ENCODE measurements around the gene KIF1A.

Gene KIF1A

DNA sequence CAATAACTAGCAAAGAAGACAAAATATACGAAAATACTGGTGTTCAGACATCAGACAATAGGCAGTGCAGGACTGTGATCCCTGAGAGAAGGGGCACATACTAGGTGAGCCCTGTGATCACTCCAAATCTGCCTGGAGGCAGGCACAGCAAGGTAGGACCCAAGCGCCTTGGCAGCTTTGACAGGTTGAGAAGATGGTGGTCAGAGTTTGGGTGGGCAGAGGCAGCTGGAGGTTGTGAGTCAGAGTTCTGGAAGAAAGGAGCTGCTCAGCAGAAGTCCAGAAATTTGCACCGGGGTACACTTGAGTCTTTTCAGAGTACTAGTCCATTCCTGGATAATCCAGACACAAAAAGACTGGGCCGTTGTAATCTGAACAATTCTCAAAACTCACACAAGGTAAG is 14.0 kb downstream of the KIF1A start:
- DNase-seq (ENCODE audit: low read depth, low spot score), result no peak
- no peak overlapping the region for H3K27ac ChIP-seq

DNA sequence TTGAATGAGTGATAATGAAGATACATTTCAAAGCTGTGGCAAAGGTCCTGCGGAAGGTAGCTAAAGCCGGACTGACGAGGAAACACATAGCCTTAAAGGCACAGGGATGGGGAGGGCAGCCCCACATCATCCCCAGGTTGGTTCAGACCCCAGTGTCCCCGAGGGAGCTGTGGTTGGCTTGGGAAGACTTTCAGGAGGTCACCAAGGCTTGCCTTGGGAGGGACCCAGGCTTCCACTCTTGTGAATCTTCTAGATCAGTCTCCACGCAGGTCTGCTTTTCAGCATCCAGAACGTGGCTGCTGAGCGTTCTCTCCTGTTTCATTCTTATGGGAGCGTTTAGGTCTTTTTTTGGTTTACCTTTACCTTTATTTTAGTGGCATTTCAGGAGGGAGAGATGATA is 16.8 kb downstream of the KIF1A start:
- DNase-seq (ENCODE audit: low read depth, low spot score), result no peak
- no peak overlapping the region for H3K27ac ChIP-seq

DNA sequence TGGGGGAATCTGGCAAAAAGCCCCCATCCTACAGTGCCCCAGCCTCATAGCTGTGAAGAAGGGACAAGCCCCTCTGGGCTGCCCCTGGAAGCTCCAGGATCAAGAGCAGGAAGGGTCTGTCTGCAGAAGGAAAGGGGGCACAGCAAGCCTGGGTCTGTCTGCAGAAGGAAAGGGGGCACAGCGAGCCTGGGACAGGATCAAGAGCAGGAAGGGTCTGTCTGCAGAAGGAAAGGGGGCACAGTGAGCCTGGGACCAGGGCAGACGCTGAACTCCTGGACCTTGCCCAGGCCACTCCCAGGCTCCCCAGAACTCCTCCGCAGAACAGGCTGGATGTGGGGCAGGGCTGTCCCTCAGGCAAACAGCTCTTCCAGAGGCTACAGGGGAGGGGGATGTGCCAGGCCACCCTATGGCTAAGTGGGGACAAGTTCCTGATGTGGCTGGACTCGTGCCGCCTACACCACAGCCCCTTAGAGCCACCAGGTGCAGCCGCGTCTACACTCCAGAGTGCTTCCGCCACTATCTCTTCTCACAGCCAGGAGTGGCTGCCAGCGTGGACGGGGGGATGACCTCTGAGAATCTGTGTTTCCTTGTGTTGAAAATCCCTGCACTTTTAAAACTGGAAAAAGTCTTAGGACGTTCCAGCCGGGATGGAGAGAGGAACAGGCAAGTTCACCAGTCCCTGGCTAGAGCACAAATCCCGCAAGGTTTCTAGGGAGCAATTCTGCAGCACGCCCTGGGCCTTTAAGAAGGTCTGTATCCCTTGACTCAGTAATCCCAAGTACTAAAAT is 20.8 kb downstream of the KIF1A start:
- DNase-seq (ENCODE audit: low read depth, low spot score), result no peak
- H3K27ac ChIP-seq, result no peak overlapping the region

DNA sequence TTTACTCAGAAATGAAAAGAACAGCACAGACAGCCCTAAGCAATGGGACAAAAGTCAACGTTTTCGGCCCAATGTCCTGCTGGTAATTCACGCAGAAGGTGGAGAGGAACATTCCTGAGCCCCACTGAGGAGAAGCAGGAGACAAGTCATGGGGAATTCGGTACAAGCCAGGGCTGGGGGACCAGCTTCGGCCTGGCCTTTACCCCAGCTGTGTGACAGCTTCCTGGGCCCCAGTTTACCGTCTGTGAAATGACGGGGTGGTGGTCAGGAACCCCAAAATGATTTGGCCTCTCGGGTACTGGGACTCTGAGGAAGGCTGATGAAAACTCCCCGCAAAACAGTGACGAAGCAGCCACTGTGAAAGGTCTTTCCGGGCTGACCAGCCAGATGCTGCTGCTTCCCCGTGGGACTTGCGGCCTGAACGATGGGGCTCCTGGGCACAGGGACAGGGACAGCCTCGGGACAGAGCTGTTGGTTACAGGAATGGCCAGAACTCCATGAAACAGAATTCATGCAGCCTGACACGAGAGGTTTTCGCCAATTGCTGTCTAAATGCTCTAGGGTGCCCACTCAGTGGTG is 21.6 kb downstream of the KIF1A start:
- no peak for DNase-seq (ENCODE audit: low read depth, low spot score)
- no peak overlapping the region for H3K27ac ChIP-seq

DNA sequence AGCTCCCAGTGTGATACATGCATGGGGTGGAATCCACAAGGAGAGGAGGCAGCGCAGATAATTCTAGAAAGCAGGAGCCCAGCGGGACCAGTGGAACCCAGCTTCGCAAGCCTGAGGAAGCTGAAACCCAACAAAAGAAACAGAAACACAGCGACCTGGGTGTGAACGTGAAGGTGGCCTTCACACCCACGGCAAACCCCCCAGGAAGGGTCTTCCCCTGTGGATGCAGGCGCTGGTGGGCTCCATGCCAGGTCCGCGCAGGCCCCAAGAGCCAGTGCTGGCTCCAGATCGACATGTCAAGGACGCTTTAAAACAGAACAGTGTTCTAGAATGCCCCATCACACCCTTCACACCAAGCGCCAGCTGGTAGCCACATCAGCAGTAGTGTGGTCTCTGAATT is 22.1 kb downstream of the KIF1A start:
- DNase-seq (ENCODE audit: low read depth, low spot score), result no peak
- no peak overlapping the region for H3K27ac ChIP-seq

DNA sequence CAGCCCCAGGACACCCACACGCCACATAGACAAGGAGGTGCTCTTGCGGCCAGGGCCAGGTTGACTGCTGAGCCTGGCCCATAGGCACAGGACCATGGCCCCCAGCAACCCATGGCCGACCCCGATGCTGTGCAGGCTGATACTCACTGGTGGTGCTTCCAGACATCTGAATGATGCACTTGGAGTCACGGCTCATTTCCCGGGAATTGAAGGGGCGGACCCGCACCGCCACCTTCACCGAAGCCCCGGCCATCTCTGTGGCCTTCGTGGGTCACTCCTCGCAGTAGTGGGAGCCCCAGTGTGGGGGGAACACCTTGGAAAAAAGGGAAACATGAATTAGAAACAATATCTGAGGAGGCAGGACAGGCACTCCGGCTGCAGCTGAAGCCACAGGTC is 22.5 kb downstream of the KIF1A start:
- no peak overlapping the region for H3K27ac ChIP-seq
- no peak for DNase-seq (ENCODE audit: low read depth, low spot score)

DNA sequence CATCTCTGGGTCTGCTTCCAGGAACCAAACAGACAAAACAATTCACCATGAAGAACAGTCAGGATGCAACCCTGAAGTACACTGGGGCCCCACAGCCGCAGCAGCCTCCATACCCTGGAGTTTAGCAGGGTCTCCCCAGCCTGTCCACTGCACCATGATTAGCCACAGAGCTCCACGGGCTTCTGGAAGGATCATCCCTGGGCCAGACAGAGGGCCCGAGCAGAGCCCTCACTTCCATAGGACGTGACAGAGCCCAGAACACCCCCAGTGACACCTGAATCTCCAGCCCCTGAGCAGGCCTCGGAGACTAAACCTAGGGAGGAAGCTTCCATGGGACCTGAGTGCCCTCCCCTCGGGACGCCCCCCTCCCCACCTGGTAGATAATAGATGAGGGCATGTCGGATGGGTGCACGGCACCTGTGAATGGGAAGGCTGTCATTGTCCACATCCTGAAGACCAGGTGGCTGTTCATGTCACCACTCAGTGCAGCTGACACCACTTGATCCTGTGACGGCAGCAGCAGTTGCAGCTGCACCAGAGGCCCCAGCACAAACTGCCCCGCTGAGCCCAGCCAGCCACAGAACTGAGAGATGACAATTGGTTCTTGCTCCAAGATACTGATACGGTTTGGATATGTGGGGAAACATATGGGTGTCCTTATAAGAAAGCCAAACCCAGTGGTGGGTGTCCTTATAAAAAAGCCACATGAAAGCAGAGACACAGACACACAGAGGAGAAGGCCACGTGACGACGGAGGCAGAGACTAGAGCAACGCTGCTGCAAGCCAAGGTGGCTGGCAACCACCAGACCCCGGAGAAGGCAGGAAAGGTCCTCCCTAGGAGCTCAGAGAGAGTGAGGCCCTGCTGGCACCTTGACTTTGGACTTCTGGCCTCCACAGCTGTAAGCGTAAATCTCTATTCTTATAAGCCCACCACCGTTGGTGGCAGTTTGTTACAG is 23.2 kb downstream of the KIF1A start:
- no peak for DNase-seq (ENCODE audit: low read depth, low spot score)

DNA sequence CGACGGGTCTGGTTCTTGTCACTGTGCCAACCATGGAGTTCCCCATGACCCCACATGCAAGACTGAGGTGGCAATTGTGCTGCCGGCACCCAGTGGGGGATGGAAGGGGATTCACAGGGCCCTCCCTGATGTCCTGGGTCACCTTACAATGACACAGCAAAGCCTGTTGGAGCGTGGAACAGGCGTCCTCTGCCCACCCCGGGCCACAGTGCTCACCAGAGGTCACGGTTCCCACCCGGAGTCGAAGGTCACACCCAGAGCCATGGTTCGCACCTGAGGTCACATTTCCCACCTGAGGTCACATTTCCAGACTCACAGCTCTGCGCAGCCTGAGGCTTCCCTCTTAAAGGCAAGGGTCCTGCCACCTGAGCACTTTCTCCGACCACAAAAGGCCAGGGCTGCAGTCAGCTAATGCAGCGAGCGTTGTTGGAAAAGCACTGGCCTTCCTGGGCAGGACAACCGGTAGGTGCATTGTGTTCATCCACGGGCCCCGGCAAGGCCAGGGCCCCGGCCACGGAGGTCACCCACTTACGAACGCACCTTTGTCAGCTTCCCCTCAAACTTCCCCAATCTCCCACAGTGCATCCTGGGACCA is 24.0 kb downstream of the KIF1A start:
- no peak for DNase-seq (ENCODE audit: low read depth, low spot score)
- H3K27ac ChIP-seq, result no peak overlapping the region

More for the DNA sequence above, 23.2 kb downstream of the KIF1A start:
- no peak overlapping the region for H3K27ac ChIP-seq

DNA sequence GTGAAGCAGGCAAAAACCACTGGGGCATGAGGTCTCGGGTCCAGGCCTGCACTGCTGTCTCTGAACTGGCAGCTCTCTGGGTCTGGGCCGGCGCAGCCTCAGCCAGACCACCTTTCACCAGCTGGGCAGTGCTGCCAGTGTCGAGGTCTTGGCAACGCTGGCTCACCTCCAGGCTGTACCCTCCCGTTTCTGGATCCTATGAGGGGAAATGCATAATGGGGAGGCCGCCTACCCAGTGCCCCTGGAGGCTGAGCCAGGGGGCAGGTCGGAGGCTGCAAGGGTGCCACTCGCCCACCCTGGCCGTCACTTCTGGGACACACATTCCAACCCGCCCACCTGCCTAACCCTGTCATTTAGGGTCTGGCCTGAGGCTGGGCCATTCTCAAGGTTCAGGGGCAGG is 24.6 kb downstream of the KIF1A start:
- DNase-seq (ENCODE audit: low read depth, low spot score), result no peak
- H3K27ac ChIP-seq, result no peak overlapping the region

DNA sequence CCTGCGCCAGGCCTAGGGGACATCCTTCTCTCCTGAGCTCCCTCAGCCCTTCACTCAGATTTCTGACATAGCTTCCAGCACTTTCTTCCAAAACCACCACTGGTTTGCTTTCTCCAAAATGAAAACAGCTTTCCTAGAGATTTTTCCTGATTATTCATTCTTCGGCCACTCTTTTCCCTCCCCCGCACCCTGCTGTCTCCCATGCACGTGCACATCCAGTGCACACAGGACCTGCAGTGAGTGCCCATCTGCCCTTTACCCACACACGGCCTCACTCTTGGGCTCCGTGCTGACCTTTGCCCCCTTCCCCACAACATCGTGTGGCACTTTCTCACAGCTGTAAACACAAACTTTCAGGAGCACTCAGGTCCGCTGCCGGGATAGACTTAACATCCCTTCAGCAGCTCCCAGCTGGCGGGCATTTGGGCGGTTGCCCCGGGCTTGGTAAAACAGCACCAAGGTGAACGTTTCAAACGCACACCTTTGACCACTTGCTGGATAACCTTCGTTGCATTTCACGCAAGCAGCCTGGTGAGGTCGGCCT is 25.8 kb downstream of the KIF1A start:
- H3K27ac ChIP-seq, result no peak overlapping the region
- DNase-seq (ENCODE audit: low read depth, low spot score), result no peak

DNA sequence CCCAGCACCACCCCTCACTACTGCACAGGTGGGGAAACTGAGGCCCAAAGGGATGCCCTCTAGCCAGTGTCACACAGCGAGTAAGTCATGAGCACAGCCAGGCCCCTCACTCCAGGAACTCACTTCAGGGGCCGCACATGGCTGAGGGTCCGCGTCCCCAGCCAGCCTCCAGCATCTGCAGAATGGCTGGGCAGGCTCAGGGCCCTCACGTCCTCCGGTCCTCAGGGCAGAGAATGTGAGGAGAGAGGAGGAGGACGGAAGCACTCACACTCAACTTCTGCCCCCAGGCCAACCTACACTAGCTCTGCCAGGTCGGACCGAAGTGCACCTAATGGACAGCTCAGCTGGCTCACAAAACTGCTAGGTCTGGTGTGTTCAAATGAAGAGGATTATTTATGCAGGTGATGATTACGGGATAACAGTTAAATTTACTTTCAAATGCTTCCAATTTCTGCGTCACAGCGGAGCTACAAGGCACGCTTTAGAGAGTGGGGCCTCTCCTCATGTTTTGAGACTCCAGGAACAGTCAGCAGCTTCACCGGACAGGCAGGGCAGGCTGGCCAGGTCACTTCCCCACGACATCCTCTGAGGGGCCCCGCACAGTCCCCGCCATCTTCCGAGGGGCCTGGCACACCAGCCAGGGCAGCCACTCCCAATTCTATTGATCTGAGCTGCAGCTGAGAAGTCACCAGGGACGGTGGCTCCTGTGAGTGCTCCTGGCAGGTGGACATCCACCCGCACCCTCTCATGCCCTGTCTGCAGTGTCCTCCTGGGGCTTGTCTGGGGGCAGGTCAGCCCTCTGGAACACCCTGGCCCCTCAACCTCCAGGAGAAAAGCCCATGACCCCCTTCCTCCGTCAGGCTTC is 26.5 kb downstream of the KIF1A start:
- no peak overlapping the region for H3K27ac ChIP-seq
- DNase-seq (ENCODE audit: low read depth, low spot score), result no peak

DNA sequence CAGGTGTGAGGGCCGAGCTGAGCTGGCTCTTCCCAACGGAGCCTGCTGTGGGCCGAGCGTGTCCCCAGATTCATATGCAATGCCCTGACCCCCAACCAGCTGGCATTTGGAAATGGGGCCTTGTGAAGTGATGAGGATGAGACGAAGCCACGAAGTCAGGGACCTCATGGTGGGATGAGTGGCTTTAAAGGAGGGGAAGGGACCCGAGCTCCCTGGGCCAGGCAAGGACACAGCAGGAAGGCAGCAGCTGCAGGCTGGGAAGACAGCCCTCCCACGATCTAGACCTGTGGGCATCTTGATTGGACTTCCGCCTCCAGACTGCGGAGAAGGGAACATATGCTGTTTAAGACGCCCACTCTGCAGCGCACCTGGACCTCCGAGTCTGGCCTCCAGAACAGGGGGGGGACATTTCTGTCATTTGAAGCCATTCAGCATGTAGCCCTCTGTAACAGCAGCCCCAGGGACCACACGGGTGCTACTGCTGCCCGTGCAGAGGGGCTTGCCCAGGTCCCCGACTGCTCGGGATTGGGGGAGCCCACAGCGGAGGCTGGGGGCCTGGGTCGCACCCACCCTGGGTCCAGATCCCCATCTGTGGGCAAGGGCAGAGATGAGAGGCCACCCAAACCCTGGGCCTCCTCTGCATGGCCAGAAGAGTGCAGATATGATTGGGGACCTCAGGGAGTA is 27.2 kb downstream of the KIF1A start:
- DNase-seq (ENCODE audit: low read depth, low spot score), result no peak

DNA sequence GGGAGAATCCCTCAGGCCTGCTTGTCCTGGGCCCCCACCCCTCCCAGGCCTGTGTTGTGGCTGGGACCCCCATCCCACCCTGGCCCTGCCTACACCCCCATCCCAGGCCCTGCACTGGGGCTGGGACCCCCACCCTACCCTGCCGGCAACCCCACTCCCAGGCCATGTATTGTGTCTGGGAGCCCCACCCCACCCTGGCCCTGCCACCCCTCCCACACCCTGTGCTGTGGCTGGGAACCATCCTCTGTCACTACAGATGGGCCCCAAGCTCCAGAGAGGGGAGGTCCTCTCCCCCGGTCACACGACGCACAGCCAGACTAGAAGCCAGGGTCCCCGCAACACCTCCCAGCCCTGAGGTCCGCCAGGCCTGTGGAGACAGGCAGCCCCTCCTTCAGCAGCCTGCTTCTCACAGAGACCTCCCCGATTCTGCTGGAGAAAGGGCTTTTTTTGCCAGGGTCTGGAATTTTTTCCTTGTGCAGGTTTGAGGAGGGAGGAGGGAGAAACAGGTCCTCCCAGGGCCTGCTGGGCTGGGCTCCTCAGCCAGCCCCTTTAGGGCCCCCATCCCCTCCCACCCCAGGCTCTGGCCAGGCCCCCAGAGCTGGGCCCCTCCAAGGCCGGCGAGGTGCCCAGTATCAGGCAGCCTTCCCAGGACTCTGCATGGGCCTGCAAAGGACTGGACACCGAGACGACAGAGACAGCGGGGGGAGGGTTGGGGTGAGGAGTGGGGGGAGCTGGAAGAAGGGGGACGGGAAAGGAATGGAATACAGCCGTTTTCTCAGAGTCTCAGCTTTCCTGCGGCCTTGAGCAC is 28.0 kb downstream of the KIF1A start:
- DNase-seq (ENCODE audit: low read depth, low spot score), result no peak
- no peak overlapping the region for H3K27ac ChIP-seq

More for the DNA sequence above, 27.2 kb downstream of the KIF1A start:
- no peak overlapping the region for H3K27ac ChIP-seq

DNA sequence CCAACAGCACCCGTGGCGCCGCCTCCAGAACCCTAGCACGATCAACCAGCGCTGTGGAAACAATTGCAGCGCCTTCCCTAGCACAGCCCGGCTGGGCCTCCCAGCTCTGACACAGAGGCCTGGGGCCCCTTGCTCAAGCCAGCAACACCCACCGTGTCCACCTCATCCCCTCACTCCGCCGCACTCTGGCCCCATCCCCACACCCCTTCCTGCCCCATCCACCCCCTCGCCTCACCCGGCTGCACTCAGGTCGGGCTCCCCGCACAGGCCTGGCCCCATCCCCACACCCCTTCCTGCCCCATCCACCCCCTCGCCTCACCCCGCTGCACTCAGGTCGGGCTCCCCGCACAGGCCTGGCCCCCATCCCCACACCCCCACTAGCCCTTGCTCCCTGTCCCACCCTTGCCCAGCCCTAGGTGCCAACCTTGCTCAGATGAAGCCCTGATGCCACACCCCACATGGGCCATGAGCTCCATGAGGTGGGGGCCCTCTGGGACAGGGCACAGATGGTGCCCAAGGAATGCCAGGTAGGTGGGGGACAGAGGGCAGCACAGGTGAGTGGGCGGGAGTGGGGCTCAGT is 28.7 kb downstream of the KIF1A start:
- DNase-seq (ENCODE audit: low read depth, low spot score), result no peak
- no peak overlapping the region for H3K27ac ChIP-seq

DNA sequence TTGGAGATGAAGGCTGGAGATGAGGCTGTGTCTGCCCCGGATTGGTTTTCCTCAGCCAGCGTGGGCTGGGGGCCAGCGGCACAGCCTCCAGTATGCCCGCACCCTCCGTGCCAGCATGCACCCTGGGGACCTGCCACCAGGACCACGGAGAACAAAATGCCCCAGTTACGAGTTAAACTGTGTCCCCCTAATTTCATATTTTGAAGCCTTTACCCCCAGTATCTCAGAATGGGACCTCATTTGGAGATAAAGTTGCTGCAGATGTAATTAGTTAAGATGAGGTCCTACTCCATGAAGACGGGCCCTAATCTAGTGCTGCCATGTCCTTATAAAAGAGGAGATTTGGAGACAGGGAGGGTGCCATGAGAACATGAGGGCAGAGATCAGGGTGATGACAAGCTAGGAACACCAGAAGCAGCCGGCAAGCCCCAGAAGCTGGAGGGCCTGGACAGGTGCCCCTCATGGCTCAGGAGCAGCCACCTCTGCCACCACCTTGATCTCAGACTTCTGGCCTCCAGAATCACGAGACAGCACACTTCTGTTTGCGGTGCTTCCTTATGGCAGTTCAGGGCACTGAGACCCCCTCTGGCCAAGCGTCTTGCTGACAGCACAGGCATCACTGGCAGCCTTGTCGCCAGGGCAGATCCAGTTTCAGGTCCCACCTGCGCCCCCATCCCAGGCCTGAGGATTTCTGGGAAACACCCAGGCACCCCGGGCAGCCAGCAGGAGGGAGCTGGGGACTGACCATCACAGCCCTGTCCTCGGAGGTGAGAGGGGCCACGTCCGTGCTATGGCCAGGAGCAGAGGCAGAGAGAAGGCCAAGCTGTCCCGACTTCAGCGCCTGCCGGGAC is 29.4 kb downstream of the KIF1A start:
- DNase-seq (ENCODE audit: low read depth, low spot score), result no peak
- no peak overlapping the region for H3K27ac ChIP-seq

DNA sequence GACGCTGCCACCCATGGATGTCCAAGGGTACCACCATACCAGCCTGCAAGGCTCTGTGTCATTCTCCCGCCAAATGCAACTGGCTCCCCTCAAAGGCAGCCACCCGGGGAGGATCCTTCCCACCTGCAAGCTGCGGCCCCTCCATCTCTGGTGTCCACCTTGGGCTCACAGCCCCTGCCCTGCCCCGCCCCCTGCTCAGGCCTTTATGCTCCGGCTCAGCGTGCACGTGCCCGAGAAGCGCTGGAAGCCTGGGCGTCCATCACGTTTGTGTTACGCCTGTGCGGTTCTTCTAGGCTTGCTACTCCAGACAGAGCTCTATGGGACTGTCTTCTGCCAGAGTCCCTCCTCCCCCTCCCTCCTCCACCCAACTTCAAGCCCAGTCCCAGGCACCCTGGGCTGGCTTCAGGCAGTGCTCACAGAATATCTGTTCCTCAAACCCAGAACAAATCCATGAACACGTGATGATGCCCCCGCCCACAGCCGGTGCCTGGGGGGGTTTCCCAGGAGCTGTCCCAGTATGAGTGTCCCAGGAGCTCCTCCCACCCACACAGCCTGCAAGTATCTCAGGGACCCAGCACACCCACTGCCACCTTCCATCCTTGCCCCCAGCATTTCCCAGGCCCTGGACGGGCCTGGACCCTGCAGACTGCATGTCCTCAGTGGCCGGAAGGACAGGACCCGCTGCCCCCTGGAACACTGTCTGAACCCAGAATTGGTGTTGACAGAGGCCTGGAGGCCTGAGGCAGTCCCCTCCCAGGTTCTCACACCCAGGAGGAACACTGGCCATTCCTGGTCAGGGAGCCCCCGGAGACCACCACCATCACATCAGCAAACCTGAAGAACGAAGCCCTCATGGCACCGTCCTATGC is 30.3 kb downstream of the KIF1A start:
- DNase-seq (ENCODE audit: low read depth, low spot score), result no peak
- H3K27ac ChIP-seq, result no peak overlapping the region
